Stimulated activated CD4-positive, alpha-beta T cell treated with anti-CD3 and anti-CD28 coated beads, Interleukin-12 subunit alpha, Interleukin-12 subunit beta, amount 100 ng/mL, for 48 hours (primary cell): Measurements from ENCODE around the gene ZEB1.
"Not testable (repeated sequence)": the region's sequence is repeated elsewhere in the genome, so short reads cannot be mapped to it uniquely, and the experiment has no call there.

Source experiments
- DNase-seq, 3 donors: peaks; one replicate each; pipeline ENCODE4 v3.0.0-alpha.2; 2020; ENCODE audit warnings: low read depth in 2 of 3, low spot score in 1 of 3

Gene ZEB1

DNA sequence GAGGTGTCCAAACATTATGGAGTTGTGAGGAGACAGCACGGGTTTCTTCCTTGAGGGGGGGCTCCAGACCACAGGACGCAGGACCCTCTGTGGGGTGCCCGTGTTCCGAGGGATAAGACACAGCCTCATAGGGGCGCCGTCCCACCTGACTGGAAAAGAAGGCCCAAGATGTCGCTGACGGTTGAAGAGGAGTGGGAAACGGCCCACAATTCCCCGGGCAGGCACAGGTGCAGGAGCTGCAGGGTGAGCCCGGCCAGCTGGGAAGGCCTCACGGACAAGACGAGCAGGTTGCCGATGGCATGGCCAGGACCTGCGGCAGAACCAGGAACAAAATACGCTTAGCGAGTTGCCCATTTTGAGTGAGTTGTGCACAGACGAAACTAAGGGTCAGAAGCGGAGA is 44.7 kb downstream of the ZEB1 start:
- not testable (repeated sequence) for DNase-seq

DNA sequence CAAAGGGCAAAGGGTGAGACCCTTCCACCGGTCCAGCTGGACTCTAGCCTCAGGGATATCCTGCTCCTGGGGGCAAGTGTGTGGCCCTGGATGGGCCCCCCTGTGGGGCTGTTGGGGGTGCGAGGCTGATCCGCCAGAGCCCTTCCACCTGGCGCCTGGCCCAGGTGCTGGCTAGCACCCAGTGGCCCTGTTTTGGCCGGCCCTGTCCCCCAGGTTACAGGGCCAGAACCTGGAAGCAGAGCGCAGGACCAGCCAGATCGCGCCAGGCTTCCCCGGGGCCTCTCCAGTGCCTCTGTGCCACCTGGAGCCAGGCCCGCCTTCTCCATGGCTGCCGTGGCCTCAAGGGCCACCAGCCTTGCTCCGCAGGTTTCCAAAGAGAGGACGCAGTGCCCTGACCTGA is 45.2 kb downstream of the ZEB1 start:
- DNase-seq: not testable (repeated sequence)

DNA sequence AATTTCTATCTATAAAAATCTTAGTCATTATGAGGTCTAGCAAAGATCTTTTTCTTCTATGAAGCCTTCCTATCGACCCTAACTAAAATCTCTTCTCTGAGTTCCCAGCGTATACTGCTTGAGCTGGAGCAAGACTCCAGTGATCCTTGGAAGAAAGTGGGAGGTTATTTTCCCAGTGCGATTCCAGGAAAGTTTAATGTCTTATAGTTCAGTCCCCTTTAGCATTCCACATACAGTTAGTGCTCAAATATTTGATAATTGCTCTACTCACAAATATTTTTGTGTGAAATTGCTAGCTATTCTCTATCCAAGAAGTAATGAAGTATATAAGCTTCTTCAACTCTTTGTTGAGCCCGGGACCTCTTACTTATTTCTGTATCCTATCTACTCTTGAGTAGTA is 47.7 kb downstream of the ZEB1 start:
- no peak for DNase-seq

DNA sequence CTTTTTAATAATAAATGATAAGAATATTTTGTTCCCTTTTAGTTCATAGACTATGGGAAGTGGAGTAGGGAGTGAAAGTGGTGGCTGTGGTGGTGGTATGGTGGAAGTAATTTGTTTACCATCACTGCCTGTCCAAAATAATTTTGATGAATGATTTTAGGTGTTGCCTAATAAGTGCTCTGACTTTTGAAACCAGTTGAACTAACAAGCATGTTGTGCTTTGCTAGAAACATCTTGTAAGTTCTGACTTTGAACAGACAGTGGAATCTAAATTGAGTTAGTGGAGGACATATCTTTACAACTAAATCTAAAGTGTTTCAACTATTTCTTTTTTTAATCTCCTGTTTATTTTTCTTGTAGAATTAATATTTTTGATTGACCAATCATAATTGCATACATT is 49.7 kb downstream of the ZEB1 start:
- no peak for DNase-seq

DNA sequence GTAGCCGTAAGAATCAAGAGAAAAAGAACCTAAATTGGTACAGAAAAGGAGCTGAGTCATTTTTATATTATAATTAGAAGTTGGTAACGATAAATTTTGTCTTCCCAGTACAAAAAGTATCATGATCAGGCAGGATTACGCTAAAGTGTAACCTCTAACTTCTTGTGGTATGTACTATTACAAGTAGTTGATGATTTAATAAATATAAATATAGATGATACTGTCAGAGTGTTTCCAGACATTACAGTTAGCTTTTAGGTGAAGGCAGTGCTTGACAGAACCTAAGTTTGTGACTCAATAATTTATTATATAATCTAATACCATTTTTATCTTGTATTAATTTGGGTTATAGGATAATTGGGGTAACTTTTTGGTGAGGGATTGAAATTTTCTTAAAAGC is 53.4 kb downstream of the ZEB1 start:
- DNase-seq: no peak

DNA sequence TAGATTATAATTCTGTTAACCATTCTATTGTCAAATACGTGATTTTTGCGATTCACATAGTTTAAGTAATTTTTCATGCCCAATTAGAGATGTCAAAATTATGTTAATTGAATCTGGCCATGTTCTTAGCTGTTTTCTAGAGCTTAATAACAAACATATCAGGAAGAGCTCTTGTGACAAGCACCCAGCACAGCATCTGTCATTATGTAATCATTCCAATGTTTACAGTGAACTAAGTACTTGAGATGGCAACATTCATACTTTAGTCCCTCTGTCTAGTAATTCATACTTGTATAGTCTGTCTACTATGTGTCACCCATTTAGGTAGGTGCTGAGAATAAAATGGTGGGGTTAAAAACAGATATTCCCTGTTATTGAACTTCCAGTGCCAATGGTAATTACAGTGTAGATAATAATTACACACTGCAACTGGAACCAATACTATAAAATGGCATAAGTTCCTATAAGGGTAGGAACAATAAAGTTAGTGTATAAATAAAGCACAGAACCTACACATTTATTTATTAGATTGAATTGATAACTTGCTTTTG is 55.2 kb downstream of the ZEB1 start:
- no peak for DNase-seq

DNA sequence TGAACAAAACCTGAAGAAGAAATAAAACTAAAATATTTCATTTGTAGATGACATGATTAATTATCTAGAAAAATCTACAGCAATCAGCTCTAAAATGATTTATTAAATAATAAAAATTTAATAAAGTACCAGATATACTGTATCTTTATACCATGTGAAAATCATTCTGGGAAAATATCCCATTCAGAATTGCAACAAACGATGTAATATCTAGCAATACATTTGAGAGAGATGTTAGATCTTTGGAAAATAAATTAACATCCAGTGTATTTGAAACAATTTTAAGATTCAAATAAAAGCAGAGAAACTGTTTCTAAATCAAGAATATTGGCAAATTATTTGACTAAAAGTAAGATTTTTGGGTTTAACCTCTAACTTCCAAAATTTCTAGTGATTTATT is 62.2 kb downstream of the ZEB1 start:
- no peak for DNase-seq

DNA sequence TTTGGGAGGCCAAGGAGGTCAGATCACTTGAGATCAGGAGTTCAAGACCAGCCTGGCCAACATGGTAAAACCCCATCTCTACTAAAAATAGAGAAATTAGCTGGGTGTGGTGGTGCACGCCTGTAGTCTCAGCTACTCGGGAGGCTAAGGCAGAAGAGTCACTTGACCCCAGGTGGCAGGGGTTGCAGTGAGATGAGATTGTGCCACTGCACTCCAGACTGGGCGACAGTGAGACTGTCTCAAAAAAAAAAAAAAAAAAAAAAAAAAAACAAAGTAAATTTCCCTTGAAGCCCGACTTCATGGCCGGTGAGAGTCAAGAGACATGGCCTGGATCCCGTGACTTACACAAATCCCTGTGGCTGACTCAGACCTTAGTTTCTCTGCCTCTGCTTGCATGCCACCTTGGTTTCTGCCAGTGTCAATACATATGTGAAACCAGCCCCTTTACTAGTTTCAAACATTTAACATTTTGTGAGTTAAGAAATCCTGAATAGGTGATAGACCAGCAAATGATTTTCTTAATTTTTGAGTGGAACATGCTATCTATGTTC is 62.8 kb downstream of the ZEB1 start:
- no peak for DNase-seq

DNA sequence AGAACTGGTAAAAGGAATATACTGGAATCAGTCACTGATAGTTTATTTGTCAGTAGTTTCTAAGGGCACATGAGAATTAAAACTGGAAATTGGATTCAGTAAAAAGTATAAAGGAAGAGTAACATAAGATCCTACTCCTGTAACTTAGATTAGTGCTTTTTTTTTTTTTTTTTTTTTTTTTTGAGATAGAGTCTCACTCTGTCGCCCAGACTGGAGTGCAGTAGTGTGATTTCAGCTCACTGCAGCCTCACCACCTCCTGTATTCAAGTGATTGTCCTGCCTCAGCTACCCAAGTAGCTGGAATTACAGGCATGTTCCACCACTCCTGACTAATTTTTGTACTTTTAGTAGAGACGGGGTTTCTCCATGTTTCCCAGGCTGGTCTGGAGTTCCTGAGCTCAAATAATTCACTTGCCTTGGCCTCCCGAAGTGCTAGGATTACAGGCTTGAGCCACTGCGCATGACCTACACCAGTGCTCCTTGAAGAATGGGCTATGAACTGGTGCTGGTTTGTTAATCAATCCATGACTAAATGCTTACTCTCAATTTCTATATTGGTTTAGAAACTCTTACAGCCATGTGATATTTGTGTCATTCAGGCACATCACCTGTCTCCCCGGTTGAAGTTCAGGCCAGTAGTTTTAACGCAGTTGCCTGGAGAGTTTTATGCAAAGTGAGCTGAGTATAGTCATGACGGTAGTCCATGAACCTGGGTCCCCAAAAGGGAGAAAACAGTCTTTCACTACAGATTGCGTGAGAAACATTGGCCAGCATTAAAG is 65.0 kb downstream of the ZEB1 start:
- no peak for DNase-seq

DNA sequence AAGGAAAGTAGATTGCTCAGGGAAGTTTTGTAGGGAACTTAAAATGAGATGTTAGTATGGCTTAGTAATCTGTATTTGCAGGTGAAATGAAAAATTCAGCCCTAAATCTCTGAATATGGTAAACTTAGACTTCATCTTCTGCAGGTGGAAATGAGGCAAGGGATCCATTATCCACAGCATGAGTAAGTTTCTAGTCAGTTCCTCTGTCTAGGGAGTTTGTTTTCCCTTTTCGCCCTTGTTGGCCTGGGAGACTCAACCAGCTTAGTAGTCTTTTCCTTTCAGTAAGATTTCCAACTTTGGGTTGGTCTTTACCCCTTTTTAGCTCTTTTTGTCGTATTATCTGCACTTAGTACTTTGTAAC is 65.6 kb downstream of the ZEB1 start:
- no peak for DNase-seq

DNA sequence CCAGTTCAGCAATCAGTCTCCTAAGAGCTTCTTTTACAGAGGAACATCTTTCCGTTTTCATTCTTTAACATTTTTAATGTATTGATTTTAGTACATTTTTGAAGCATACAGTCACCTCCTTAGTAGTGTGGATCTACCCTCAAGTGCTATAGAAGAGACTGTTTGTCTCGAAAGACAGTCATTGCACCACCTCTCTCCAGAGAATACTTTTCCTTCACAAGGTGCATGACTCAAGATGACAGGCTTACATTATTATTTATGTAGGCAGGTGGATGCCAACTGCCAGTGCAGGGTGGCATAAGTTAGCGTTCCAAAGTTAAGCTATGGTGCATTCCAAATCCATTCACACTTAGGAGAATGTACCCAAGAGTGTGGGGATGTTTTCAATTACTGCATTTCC is 71.8 kb downstream of the ZEB1 start:
- no peak for DNase-seq

DNA sequence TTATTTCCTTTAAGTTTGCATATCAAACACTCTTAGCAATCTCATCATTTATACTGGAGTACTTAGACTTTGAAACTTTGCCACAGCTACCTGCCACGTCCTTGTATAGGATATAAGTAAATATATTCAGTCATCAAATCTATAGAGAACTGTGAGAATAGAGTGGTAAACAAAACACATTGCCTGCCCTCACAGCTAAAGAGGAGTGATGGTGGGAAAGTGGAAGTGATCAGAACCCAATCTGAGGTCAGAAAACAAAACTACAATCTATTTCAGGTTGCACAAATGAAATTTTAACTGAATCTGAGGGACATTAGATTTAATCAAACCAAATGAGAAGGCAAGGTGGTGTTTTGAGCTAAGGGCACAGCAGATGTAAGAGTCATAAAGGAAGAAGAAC is 74.8 kb downstream of the ZEB1 start:
- DNase-seq: no peak

DNA sequence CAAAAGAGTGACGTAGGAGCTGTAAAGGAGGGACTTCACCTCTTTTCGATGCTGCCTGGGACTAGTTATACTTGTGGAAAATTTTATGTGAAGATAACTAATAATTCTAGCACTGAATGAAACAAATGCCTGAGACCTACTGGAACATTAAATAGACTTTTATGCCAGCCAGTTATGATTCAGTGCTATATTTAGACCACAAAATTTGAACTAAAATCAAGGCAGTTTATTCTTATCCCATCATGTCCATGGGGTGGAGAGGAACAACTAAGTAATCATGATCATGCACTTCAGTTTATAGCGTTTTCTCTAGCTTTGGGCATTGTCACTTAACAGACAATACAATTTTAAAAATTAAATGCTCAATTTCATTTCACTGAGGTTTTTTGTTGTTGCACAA is 76.7 kb downstream of the ZEB1 start:
- no peak for DNase-seq

DNA sequence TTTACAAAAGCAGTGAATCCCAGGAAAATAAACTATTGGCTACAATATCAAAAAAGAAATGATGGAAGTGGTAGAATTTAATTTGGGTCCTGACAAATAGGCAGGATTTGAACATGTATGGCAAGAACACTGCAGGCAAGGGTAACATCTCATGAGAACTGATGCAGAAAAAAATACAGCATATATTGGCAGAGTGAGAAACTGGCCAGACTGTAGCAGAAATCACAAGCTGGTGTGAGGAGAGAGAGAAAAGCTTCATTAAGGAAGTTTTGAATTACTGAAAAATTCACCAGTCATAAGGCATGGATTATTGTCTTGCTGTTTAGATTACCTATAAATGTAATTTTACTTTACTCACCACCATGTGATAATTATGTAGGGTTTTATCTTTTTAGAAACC is 77.4 kb downstream of the ZEB1 start:
- DNase-seq: no peak

DNA sequence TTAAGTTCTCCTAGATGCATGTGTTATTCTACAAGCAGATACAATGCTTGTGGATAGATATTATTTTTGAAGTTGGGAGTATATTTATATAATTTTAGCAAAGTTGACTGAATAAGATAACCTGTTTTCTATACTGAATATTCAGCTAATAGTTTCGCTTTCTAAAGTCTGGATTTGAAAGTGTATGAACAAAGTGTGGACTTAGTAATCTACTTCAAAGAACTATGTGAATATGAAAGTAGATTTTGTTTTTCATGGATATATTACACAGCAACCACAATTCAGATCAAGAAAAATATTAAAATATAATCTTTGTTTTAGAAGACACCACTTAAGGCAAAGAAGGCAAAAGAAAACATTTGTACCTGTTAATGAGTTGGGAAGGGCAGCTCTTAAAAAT is 78.8 kb downstream of the ZEB1 start:
- DNase-seq: no peak

DNA sequence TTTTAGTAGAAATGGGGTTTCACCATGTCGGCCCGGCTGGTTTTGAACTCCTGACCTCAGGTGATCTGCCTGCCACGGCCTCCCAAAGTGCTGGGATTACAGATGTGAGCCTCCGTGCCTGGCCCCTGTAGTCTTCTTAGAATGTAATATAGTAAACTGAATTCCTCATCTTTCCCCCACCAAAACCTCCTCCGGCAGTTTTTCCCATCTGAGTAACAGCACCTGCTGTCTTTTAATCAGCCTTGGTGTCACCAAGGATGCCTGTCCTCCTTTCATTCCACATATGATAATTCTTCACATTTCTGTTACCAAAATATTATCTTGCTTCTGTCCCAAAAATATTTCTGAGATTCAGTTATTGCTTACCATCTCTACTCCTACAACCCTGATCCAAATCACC is 80.2 kb downstream of the ZEB1 start:
- DNase-seq: no peak

DNA sequence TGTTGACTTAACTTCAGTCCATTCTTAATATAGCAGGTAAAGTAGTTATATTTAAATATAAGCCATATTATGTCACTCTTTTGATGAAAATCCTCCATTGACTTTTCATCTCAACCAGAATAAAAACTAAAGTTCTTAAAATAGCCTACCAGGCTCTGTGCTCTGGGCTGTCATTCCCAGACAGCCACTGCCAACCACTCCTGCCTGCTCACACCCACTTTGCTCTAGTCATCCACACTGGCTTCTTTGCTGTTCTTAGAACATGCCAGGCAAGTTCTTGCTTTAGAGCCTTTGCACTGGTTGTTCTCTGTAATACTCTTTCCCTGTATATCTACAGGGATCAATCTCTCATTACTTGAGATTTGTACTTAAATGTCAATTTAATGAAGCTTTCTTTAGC is 80.6 kb downstream of the ZEB1 start:
- DNase-seq: no peak

DNA sequence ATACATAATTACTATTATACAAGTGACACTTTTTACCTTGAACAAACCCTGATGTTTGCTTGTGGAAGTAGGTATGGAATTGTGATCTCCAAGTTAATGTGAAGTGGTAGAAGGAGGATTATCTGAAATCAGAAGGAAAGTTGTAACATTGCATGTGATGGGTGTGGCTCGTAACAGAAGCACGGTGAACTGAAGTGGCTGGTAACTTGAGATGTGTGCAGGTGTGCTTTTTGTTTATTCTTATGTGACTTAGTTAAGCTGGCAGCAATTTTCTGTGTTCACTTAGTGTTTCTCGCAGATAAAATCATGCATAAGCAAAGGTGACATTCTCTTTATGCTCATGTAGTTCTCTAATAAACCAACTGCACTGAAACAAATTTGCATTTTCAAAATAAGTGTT is 82.3 kb downstream of the ZEB1 start:
- DNase-seq: no peak

DNA sequence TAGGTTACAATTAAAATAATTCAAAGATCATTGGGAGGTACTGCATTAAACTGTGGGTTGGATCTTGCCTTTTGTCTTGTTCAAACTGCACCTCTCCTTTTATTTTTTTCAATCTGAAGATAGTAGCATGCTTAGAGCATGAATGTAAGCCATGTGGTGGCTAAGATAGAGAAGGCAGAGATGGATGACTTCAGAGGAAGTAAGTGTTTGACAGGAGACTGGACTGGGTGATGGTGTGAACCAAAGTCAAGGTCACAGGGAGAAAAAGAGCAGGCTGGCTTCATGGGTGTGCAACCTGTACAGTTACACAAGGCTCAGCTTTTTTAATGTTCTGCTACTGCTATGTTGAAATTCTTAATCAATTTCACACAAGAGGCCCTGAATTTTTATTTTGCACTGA is 85.6 kb downstream of the ZEB1 start:
- DNase-seq: no peak

DNA sequence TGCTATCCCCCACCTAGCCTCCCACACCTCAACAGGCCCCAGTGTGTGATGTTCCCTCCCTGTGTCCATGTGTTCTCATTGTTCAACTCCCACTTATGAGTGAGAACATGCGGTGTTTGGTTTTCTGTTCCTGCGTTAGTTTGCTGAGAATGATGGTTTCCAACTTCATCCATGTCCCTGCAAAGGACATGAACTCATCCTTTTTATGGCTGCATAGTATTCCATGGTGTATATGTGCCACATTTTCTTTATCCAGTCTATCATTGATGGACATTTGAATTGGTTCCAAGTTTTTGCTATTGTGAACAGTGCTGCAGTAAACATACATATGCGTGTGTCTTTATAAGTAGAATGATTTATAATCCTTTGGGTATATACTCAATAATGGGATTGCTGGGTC is 86.8 kb downstream of the ZEB1 start:
- DNase-seq: not testable (repeated sequence)

DNA sequence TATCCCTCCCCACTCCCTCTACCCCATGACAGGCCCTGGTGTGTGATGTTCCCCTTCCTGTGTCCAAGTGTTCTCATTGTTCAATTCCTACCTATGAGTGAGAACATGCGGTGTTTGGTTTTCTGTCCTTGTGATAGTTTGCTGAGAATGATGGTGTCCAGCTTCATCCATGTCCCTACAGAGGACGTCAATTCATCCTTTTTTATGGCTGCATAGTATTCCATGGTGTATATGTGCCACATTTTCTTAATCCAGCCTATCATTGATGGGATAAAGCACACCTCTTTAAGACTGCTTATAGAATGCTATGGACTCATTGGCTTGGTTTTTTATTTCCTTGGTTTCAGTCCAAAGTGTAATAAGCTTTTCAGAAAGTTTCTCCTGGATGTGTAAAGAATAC is 93.4 kb downstream of the ZEB1 start:
- not testable (repeated sequence) for DNase-seq

DNA sequence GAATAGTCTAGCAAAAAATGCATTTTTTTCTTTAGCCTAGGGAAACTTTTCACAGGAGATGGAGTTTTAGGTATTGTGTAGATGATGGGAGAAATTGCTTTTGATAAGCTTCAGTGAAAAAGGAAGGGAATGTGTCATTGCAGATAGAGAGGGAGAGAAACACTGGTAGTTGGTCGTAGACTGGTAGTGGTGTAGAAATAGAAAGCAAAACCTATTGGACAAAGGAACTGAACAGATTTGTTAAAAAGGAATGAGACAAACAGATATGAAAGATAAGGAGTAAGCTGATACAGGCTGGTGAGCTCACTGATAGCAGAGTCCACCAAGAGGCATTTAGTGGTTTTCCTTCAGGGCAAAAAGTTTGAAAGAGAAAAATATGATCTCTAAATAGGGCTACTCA is 94.3 kb downstream of the ZEB1 start:
- no peak for DNase-seq

DNA sequence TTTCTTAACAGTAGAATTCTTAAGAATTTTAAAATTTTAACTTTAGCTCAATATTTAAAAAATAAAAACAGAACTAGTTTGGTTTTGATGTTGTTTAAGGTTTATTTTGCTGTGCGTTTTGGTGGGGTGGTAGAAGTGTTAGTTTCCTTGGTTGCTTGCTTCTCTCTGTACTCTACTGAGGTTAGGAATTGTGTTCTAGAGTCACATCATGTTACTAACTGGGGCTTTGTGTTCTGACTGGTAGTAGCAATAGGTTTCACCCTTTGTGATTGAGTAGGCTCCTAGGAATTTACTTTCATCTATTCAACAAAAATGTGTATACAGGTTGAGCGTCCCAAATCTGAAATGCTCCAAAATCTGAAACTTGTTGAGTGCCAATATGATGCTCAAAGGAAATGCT is 99.5 kb downstream of the ZEB1 start:
- DNase-seq: no peak
